Adrenal gland (tissue), 5 donors: ENCODE results near the gene FAM53B.

ENCODE experiments used
- CTCF ChIP-seq, 6 experiments: fragments of 450-650 bp in 4 of 6; fragments of 200-600 bp in 2 of 6; sonication (generic) in 1 of 6; IDR thresholded peaks; 1 replicate in 5 of 6; 2 replicates in 1 of 6; pipeline versions ENCODE4 v1.5.1 to v1.8.0; 2016 to 2021; ENCODE audit warnings: antibody characterized with exemption in 6 of 6, mild to moderate bottlenecking in 2 of 6, moderate library complexity in 1 of 6
- POLR2A ChIP-seq, 2 donors: fragments of 450-650 bp; IDR thresholded peaks; one replicate each; pipeline ENCODE4 v1.6.1; 2017; ENCODE audit warnings: antibody characterized with exemption in 2 of 2, mild to moderate bottlenecking in 2 of 2, moderate library complexity in 1 of 2
- donor health status: DM: no; HTN: no; CAD: no.

DNA sequence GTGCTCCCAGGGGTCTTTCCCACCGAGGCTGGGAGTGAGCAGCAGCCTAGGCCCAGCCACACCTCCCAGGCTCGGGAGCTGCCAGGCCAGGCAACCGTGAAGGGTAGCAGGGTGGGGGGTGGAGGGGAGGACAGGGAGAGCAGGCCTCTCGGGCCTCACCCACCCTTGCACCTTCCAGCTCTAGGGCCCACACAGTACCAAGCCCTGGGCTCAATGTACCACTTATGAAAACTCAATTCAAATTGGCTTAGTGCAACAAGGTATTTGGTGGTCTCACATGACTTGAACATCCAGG, 127.4 kb downstream of the FAM53B start:
- no peak for TF ChIP-seq CTCF (IDR thresholded peaks at IDR 0.05)
- no peak for TF ChIP-seq POLR2A (IDR thresholded peaks at IDR 0.05)
